ENCODE data around the gene ELFN2. TPM values are rescaled to one million over a fixed set of nuclear protein-coding genes. Genes with fewer than 3 reads are reported as not detected.

ELFN2 gene
- total RNA-seq, 2 experiments from 2014 or later = 0.28 to 0.38 TPM

- ChIA-PET POLR2A (no interaction called here), CTCF (no interaction called here)
- Mint-ChIP-seq H3K27ac (no peak overlapping the region), H3K36me3 (ENCODE audit: low read depth) (no peaks in the 10 kb centered on the region), H3K9me3 (no peaks in the 10 kb centered on the region), H3K4me3 (no peak overlapping the region), H3K27me3 (peaks cover 11% of the 10 kb centered on the region), H3K4me1 (no peaks in the 10 kb centered on the region)
- DNase-seq = no peak
These were observed 48.6 kb downstream of the ELFN2 start for GRCh38 chr22:37378642-37379058.

GRCh38 chr22:37377927-37378326 lies 49.4 kb downstream of the ELFN2 start:
- CTCF ChIA-PET = no interaction called here
- H3K4me1 Mint-ChIP-seq = no peaks in the 10 kb centered on the region
- no peak overlapping the region for H3K4me3 Mint-ChIP-seq
- no peak for DNase-seq
- no peaks in the 10 kb centered on the region for H3K9me3 Mint-ChIP-seq
- H3K36me3 Mint-ChIP-seq (ENCODE audit: low read depth) = no peaks in the 10 kb centered on the region
- H3K27ac Mint-ChIP-seq = no peak overlapping the region
- H3K27me3 Mint-ChIP-seq = peaks cover 11% of the 10 kb centered on the region
- POLR2A ChIA-PET = no interaction called here

- no peaks in the 10 kb centered on the region for H3K9me3 Mint-ChIP-seq
- POLR2A ChIA-PET = no interaction called here
- H3K27ac Mint-ChIP-seq = no peak overlapping the region
- peaks cover 11% of the 10 kb centered on the region for H3K27me3 Mint-ChIP-seq
- H3K36me3 Mint-ChIP-seq (ENCODE audit: low read depth) = no peaks in the 10 kb centered on the region
- no peaks in the 10 kb centered on the region for H3K4me1 Mint-ChIP-seq
- no peak overlapping the region for H3K4me3 Mint-ChIP-seq
- CTCF ChIA-PET = no interaction called here
- DNase-seq = no peak
These were observed 50.1 kb downstream of the ELFN2 start for GRCh38 chr22:37377138-37377537.

GRCh38 chr22:37376643-37377042 lies 50.6 kb downstream of the ELFN2 start:
- no peak for DNase-seq
- CTCF ChIA-PET = no interaction called here
- Mint-ChIP-seq H3K27me3 (peaks cover 11% of the 10 kb centered on the region), H3K36me3 (ENCODE audit: low read depth) (no peaks in the 10 kb centered on the region), H3K4me1 (no peaks in the 10 kb centered on the region), H3K9me3 (no peaks in the 10 kb centered on the region), H3K27ac (no peak overlapping the region), H3K4me3 (no peak overlapping the region)
- POLR2A ChIA-PET = no interaction called here

- no peak for DNase-seq
- no peaks in the 10 kb centered on the region for H3K4me1 Mint-ChIP-seq
- H3K36me3 Mint-ChIP-seq (ENCODE audit: low read depth) = no peaks in the 10 kb centered on the region
- ChIA-PET POLR2A (no interaction called here), CTCF (no interaction called here)
- H3K27me3 Mint-ChIP-seq = peaks cover 11% of the 10 kb centered on the region
- H3K27ac Mint-ChIP-seq = no peak overlapping the region
- no peak overlapping the region for H3K4me3 Mint-ChIP-seq
- no peaks in the 10 kb centered on the region for H3K9me3 Mint-ChIP-seq
These were observed 51.5 kb downstream of the ELFN2 start for GRCh38 chr22:37375801-37376200.

GRCh38 chr22:37374571-37374970 lies 52.7 kb downstream of the ELFN2 start:
- POLR2A ChIA-PET = no interaction called here

GRCh38 chr22:37373451-37373850 lies 53.8 kb downstream of the ELFN2 start:
- CTCF ChIA-PET = no interaction called here
- Mint-ChIP-seq H3K36me3 (ENCODE audit: low read depth) (no peaks in the 10 kb centered on the region), H3K27ac (no peak overlapping the region), H3K27me3 (peaks cover 8% of the 10 kb centered on the region), H3K4me1 (no peaks in the 10 kb centered on the region), H3K9me3 (no peaks in the 10 kb centered on the region), H3K4me3 (no peak overlapping the region)
- DNase-seq = no peak
- POLR2A ChIA-PET = no interaction called here

More at GRCh38 chr22:37374571-37374970, 52.7 kb downstream of the ELFN2 start:
- H3K9me3 Mint-ChIP-seq = no peaks in the 10 kb centered on the region
- no peaks in the 10 kb centered on the region for H3K4me1 Mint-ChIP-seq
- no peak for DNase-seq
- H3K27ac Mint-ChIP-seq = no peak overlapping the region
- CTCF ChIA-PET = interaction anchor here (0.6 kb wide), 1 partner anchor 382 kb away, joined by 3 read pairs; no protein-coding TSS in a partner anchor
- H3K4me3 Mint-ChIP-seq = no peak overlapping the region
- H3K27me3 Mint-ChIP-seq = peaks cover 11% of the 10 kb centered on the region
- H3K36me3 Mint-ChIP-seq (ENCODE audit: low read depth) = no peaks in the 10 kb centered on the region

- DNase-seq = no peak
- H3K27me3 Mint-ChIP-seq = peaks cover 4% of the 10 kb centered on the region
- POLR2A ChIA-PET = no interaction called here
- H3K9me3 Mint-ChIP-seq = no peaks in the 10 kb centered on the region
- CTCF ChIA-PET = no interaction called here
- no peaks in the 10 kb centered on the region for H3K36me3 Mint-ChIP-seq (ENCODE audit: low read depth)
- no peaks in the 10 kb centered on the region for H3K4me1 Mint-ChIP-seq
- H3K27ac Mint-ChIP-seq = no peak overlapping the region
- H3K4me3 Mint-ChIP-seq = no peak overlapping the region
These were observed 55.4 kb downstream of the ELFN2 start for GRCh38 chr22:37371911-37372310.

- H3K4me1 Mint-ChIP-seq = no peaks in the 10 kb centered on the region
- no peak overlapping the region for H3K27ac Mint-ChIP-seq
- H3K27me3 Mint-ChIP-seq = peaks cover 3% of the 10 kb centered on the region
- no peaks in the 10 kb centered on the region for H3K36me3 Mint-ChIP-seq (ENCODE audit: low read depth)
- no peak overlapping the region for H3K4me3 Mint-ChIP-seq
- DNase-seq = no peak
- H3K9me3 Mint-ChIP-seq = no peaks in the 10 kb centered on the region
- ChIA-PET CTCF (no interaction called here), POLR2A (no interaction called here)
These were observed 55.8 kb downstream of the ELFN2 start for GRCh38 chr22:37371491-37371890.

- no peaks in the 10 kb centered on the region for H3K36me3 Mint-ChIP-seq (ENCODE audit: low read depth)
- H3K27me3 Mint-ChIP-seq = no peaks in the 10 kb centered on the region
- H3K4me3 Mint-ChIP-seq = no peak overlapping the region
- POLR2A ChIA-PET = no interaction called here
- H3K4me1 Mint-ChIP-seq = no peaks in the 10 kb centered on the region
- no peak overlapping the region for H3K27ac Mint-ChIP-seq
- H3K9me3 Mint-ChIP-seq = no peaks in the 10 kb centered on the region
- CTCF ChIA-PET = no interaction called here
- DNase-seq = no peak
These were observed 56.8 kb downstream of the ELFN2 start for GRCh38 chr22:37370306-37370979.

GRCh38 chr22:37369483-37369882 lies 57.8 kb downstream of the ELFN2 start:
- Mint-ChIP-seq H3K27ac (no peak overlapping the region), H3K4me3 (no peak overlapping the region), H3K36me3 (ENCODE audit: low read depth) (no peaks in the 10 kb centered on the region), H3K4me1 (no peaks in the 10 kb centered on the region), H3K9me3 (no peaks in the 10 kb centered on the region), H3K27me3 (peaks cover 1% of the 10 kb centered on the region)
- no peak for DNase-seq
- ChIA-PET CTCF (no interaction called here), POLR2A (no interaction called here)

- Mint-ChIP-seq H3K36me3 (ENCODE audit: low read depth) (no peaks in the 10 kb centered on the region), H3K27ac (no peak overlapping the region), H3K4me3 (no peak overlapping the region), H3K9me3 (no peaks in the 10 kb centered on the region), H3K27me3 (peaks cover 1% of the 10 kb centered on the region), H3K4me1 (no peaks in the 10 kb centered on the region)
- DNase-seq = no peak
- CTCF ChIA-PET = no interaction called here
- POLR2A ChIA-PET = no interaction called here
These were observed 59.2 kb downstream of the ELFN2 start for GRCh38 chr22:37368058-37368457.

- no peak overlapping the region for H3K4me3 Mint-ChIP-seq
- no peak for DNase-seq
- no peaks in the 10 kb centered on the region for H3K9me3 Mint-ChIP-seq
- peaks cover 1% of the 10 kb centered on the region for H3K27me3 Mint-ChIP-seq
- H3K27ac Mint-ChIP-seq = no peak overlapping the region
- H3K36me3 Mint-ChIP-seq (ENCODE audit: low read depth) = no peaks in the 10 kb centered on the region
- no peaks in the 10 kb centered on the region for H3K4me1 Mint-ChIP-seq
- POLR2A ChIA-PET = no interaction called here
- CTCF ChIA-PET = no interaction called here
These were observed 60.7 kb downstream of the ELFN2 start for GRCh38 chr22:37366601-37367000.

GRCh38 chr22:37365950-37366349 lies 61.3 kb downstream of the ELFN2 start:
- no peaks in the 10 kb centered on the region for H3K36me3 Mint-ChIP-seq (ENCODE audit: low read depth)

More at GRCh38 chr22:37365950-37366349, 61.3 kb downstream of the ELFN2 start:
- DNase-seq = no peak
- POLR2A ChIA-PET = no interaction called here
- no peaks in the 10 kb centered on the region for H3K9me3 Mint-ChIP-seq
- no peaks in the 10 kb centered on the region for H3K4me1 Mint-ChIP-seq
- H3K4me3 Mint-ChIP-seq = no peak overlapping the region
- H3K27me3 Mint-ChIP-seq = peaks cover 1% of the 10 kb centered on the region
- no peak overlapping the region for H3K27ac Mint-ChIP-seq
- CTCF ChIA-PET = no interaction called here
